Osteoblast (primary cell): Measurements from ENCODE around the gene TMEM63C. TPM values are rescaled to one million over a fixed set of nuclear protein-coding genes. Genes with fewer than 3 reads are reported as not detected.

Experiments used
- DNase-seq: peaks from one replicate; pipeline ENCODE4 v3.0.0; 2011; ENCODE audit warnings: low spot score, mixed read lengths; ENCODE audit not compliant: insufficient read length; ENCODE audit errors: missing footprints
- H2AFZ ChIP-seq: 2 replicates; pipeline ENCODE4 v1.6.0; 2011; ENCODE audit warnings: mild to moderate bottlenecking, low read length
- H3K27ac ChIP-seq: 2 replicates; pipeline ENCODE4 v1.5.1; 2011; ENCODE audit warnings: mild to moderate bottlenecking, low read depth, low read length, moderate library complexity
- H3K27me3 ChIP-seq: 2 replicates; pipeline ENCODE4 v1.6.0; 2012; ENCODE audit warnings: mild to moderate bottlenecking, control low read depth, inconsistent platforms, low read length, moderate library complexity; ENCODE audit not compliant: insufficient read depth
- H3K36me3 ChIP-seq: 2 replicates; pipeline ENCODE4 v1.5.1; 2011; ENCODE audit warnings: mild to moderate bottlenecking, low read length, control low read depth, moderate library complexity; ENCODE audit not compliant: insufficient read depth
- H3K4me1 ChIP-seq: 2 replicates; pipeline ENCODE4 v1.5.1; 2011; ENCODE audit warnings: mild to moderate bottlenecking, low read length, control low read depth, moderate library complexity; ENCODE audit not compliant: insufficient read depth
- H3K4me2 ChIP-seq: 2 replicates; pipeline ENCODE4 v1.6.0; 2011; ENCODE audit warnings: mild to moderate bottlenecking, low read length; ENCODE audit not compliant: insufficient read depth
- H3K4me3 ChIP-seq: fragments of 200-600 bp; sonication (generic); 3 replicates; pipeline ENCODE4 v1.5.1; 2012; ENCODE audit warnings: mild to moderate bottlenecking, low read length, inconsistent platforms; ENCODE audit not compliant: insufficient read depth
- H3K79me2 ChIP-seq: 2 replicates; pipeline ENCODE4 v1.6.0; 2012; ENCODE audit warnings: mild to moderate bottlenecking, low read length, control low read depth, inconsistent platforms; ENCODE audit not compliant: insufficient read depth
- H3K9me3 ChIP-seq: 2 replicates; pipeline ENCODE4 v1.5.1; 2011; ENCODE audit warnings: low read depth, low read length, control low read depth
- H4K20me1 ChIP-seq: 2 replicates; pipeline ENCODE4 v1.6.0; 2012; ENCODE audit warnings: mild to moderate bottlenecking, low read length, control low read depth; ENCODE audit not compliant: insufficient read depth
- total RNA-seq: library from RNA; depleted of rRNA; stranded (reverse); fragments of >200 nt; gene quantifications from 2 replicates; pipeline ENCODE4 v1.2.3, GENCODE V29; 2012
- TF ChIP-seq, protein P1 (sequence below): IDR thresholded peaks from 2 replicates; pipeline ENCODE4 v1.5.1; 2011; ENCODE audit warnings: mild to moderate bottlenecking, low read depth, low read length, moderate library complexity; ENCODE audit errors: extremely low read depth

The TMEM63C gene
- total RNA-seq, 1 donor, result 0.72 TPM

DNA sequence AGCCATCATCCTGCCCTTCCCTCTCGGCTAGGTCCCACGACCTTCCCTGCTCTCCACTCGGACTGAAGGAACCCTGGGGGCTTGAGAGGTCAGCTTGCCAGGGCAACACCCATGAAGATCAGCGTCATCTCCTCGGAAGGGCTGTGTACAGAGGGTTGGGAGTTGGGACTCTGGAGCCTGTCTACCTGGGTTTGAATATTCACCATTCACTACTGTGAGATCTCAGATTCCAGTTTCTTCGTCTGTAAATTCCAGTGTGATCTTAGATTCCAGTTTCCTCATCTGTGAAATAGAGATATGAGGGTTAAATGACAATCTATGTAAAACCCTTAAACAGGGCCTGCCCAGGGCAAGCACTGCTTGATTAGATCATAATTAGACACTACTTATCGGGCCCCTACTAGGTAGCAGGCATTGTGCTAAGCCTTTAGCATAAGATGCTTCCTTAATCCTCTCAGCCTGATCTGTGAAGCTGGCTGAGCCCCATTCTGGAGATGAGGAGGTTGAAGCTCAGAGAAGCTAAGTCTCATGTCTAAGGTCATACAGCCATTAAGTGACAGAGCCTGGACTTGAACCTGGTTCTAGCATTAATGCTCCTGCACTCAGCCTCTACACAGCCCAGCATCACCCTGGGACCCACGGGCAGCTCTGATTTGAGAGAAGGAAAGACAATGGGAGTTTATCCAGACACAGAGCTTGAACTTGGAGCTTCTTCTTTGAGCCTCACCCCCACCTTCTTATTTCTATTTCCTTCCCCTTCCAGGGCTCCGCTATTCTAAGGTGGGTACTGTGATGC is 39.4 kb upstream of the TMEM63C start:
- Histone ChIP-seq H3K4me3 (no peak overlapping the region), H3K4me1 (no peaks in the 10 kb centered on the region), H3K36me3 (no peaks in the 10 kb centered on the region), H3K9me3 (no peaks in the 10 kb centered on the region), H3K79me2 (no peaks in the 10 kb centered on the region), H3K27ac (no peak overlapping the region), H4K20me1 (peaks cover 3% of the 10 kb centered on the region), H3K4me2 (no peak overlapping the region), H2AFZ (no peak overlapping the region), H3K27me3 (peaks cover 83% of the 10 kb centered on the region)
- DNase-seq, result no peak
- TF ChIP-seq, protein P1, sequence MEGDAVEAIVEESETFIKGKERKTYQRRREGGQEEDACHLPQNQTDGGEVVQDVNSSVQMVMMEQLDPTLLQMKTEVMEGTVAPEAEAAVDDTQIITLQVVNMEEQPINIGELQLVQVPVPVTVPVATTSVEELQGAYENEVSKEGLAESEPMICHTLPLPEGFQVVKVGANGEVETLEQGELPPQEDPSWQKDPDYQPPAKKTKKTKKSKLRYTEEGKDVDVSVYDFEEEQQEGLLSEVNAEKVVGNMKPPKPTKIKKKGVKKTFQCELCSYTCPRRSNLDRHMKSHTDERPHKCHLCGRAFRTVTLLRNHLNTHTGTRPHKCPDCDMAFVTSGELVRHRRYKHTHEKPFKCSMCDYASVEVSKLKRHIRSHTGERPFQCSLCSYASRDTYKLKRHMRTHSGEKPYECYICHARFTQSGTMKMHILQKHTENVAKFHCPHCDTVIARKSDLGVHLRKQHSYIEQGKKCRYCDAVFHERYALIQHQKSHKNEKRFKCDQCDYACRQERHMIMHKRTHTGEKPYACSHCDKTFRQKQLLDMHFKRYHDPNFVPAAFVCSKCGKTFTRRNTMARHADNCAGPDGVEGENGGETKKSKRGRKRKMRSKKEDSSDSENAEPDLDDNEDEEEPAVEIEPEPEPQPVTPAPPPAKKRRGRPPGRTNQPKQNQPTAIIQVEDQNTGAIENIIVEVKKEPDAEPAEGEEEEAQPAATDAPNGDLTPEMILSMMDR, result no peak

DNA sequence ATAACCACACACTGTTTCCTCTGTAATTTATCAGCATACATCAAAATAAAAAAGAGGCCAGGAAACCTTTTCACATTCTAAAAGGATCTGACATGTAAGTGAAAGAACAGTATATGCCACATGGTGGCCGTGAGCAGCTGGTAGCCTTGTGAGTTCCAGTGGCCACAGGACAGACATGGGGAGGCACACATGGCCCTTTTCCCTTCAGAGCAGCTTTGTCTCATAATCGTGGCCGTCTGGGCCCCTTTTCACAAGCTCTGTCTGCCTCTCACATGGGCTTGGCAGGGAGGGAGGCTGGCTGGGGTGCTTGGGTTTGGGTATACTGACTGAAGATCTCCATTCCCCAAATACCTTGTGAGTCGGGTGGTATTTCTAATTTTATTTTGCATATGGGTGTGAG is 38.5 kb upstream of the TMEM63C start:
- TF ChIP-seq, protein P1, result no peak
- Histone ChIP-seq H4K20me1 (peaks cover 3% of the 10 kb centered on the region), H3K27ac (no peak overlapping the region), H3K9me3 (no peaks in the 10 kb centered on the region), H2AFZ (no peak overlapping the region), H3K4me2 (no peak overlapping the region), H3K4me1 (no peaks in the 10 kb centered on the region), H3K36me3 (no peaks in the 10 kb centered on the region), H3K4me3 (no peak overlapping the region), H3K79me2 (no peaks in the 10 kb centered on the region), H3K27me3 (peaks cover 86% of the 10 kb centered on the region)
- DNase-seq, result no peak

DNA sequence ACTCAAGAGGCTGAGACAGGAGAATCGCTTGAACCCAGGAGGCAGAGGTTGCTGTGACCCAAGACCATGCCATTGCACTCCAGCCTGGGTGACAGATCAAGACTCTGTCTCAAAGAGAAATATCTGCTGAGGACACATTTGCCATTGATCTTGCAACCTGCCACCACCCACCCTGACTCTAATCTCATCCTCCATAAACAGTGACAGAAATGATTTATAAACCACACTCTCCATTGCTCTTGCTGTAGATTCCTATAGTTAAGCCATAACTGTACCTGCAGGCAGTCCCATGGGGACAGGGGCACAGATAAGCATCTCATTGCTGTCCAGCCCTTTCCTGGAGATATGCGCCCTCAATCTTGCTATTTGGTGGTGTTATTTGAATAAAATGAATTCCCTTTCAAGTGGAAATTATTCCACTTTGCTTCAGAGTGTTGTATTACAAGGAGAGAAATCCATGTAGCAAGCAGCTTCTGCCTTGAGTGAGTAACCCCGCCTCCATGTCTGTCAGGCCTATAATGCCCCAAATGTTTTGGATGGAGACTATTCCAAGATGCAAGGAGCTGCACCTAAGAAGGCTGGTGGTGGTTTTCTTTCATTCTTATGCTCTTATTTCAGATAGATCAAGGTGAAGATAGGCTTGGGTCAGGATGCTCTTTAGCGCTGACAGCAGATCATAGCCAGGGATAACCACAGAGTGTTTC is 37.0 kb upstream of the TMEM63C start:
- H4K20me1 ChIP-seq, result peaks cover 3% of the 10 kb centered on the region
- H3K4me2 ChIP-seq, result no peak overlapping the region
- H3K27me3 ChIP-seq, result peaks cover 74% of the 10 kb centered on the region
- H3K4me1 ChIP-seq, result no peaks in the 10 kb centered on the region
- no peak for DNase-seq
- no peak overlapping the region for H3K4me3 ChIP-seq
- no peaks in the 10 kb centered on the region for H3K79me2 ChIP-seq
- TF ChIP-seq, protein P1, result no peak
- H2AFZ ChIP-seq, result no peak overlapping the region
- no peaks in the 10 kb centered on the region for H3K9me3 ChIP-seq
- no peak overlapping the region for H3K27ac ChIP-seq
- no peaks in the 10 kb centered on the region for H3K36me3 ChIP-seq
